K562 (cell line): ENCODE results near the gene AP3S1.

Source experiments
- ATF6 ChIP-seq: sonication (generic); formaldehyde crosslinking; IDR thresholded peaks from 2 replicates; pipeline ENCODE4 v1.4.0; 2020; ENCODE audit warnings: mild to moderate bottlenecking, missing genetic modification reagents
- BRD4 ChIP-seq: fragments of 200-600 bp; sonication (generic); IDR thresholded peaks from 2 replicates; pipeline ENCODE4 v1.6.1; 2017; ENCODE audit warnings: inconsistent platforms
- CCNT2 ChIP-seq: IDR thresholded peaks from 2 replicates; pipeline ENCODE4 v1.6.1; 2011; ENCODE audit warnings: borderline replicate concordance, low read depth, mild to moderate bottlenecking, moderate library complexity, mixed read lengths, low read length; ENCODE audit not compliant: insufficient read length; ENCODE audit errors: extremely low read depth
- HDAC2 ChIP-seq: fragments of 450-650 bp; IDR thresholded peaks from 2 replicates; pipeline ENCODE4 v1.6.1; 2016; ENCODE audit warnings: mild to moderate bottlenecking
- JUN ChIP-seq, 2 experiments: sonication (generic) in 1 of 2; formaldehyde crosslinking in 1 of 2; IDR thresholded peaks; 2 replicates each; pipeline versions ENCODE4 v1.6.1 to v1.8.0; 2012 to 2022; ENCODE audit warnings: borderline replicate concordance in 2 of 2, mild to moderate bottlenecking in 2 of 2, improper control_type of control experiment in 1 of 2, low read depth in 1 of 2, low read length in 1 of 2, missing genetic modification reagents in 1 of 2
- MEF2A ChIP-seq: IDR thresholded peaks from 2 replicates; pipeline ENCODE4 v1.6.1; 2011; ENCODE audit warnings: low read depth, mild to moderate bottlenecking, low read length, moderate library complexity; ENCODE audit not compliant: control insufficient read depth
- ZNF398 ChIP-seq: fragments of 250-450 bp; sonication (Bioruptor Pico); IDR thresholded peaks from 2 replicates; pipeline ENCODE4 v1.8.0; 2021; ENCODE audit warnings: moderate library complexity, mild to moderate bottlenecking, inconsistent platforms
- TF ChIP-seq, protein P1 (sequence below), 3 experiments: IDR thresholded peaks in 2 of 3; conservative IDR thresholded peaks in 1 of 3; 2 replicates each; pipeline ENCODE4 v1.5.1; 2011 to 2012; ENCODE audit warnings: low read length in 3 of 3, mild to moderate bottlenecking in 3 of 3, control low read depth in 2 of 3, improper control_type of control experiment in 1 of 3, inconsistent platforms in 1 of 3, low read depth in 1 of 3, mixed read lengths in 1 of 3, moderate library complexity in 1 of 3; ENCODE audit not compliant: insufficient read depth in 2 of 3
- TF ChIP-seq, protein P2 (sequence below): fragments of 250-450 bp; sonication (Bioruptor Pico); IDR thresholded peaks from 2 replicates; pipeline ENCODE4 v1.5.0; 2021
- TF ChIP-seq, protein P3 (sequence below): fragments of 150-350 bp; conservative IDR thresholded peaks from 2 replicates; pipeline ENCODE4 v1.6.1; 2014; ENCODE audit warnings: low read length

GRCh38 chr5:115941051-115941675 lies 99.4 kb downstream of the AP3S1 start:
- no peak for TF ChIP-seq ATF6
- no peak for TF ChIP-seq BRD4
- no peak for TF ChIP-seq HDAC2
- TF ChIP-seq, protein P1, sequence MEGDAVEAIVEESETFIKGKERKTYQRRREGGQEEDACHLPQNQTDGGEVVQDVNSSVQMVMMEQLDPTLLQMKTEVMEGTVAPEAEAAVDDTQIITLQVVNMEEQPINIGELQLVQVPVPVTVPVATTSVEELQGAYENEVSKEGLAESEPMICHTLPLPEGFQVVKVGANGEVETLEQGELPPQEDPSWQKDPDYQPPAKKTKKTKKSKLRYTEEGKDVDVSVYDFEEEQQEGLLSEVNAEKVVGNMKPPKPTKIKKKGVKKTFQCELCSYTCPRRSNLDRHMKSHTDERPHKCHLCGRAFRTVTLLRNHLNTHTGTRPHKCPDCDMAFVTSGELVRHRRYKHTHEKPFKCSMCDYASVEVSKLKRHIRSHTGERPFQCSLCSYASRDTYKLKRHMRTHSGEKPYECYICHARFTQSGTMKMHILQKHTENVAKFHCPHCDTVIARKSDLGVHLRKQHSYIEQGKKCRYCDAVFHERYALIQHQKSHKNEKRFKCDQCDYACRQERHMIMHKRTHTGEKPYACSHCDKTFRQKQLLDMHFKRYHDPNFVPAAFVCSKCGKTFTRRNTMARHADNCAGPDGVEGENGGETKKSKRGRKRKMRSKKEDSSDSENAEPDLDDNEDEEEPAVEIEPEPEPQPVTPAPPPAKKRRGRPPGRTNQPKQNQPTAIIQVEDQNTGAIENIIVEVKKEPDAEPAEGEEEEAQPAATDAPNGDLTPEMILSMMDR (IDR thresholded peaks at IDR 0.05 in 2 of 3, conservative IDR thresholded peaks at IDR 0.05 in 1 of 3; ENCODE audit: insufficient read depth in 2 of 3, low read depth in 1 of 3, low read length in 3 of 3): no peak
- TF ChIP-seq ZNF398 (CRISPR knock-in tag): no peak
- TF ChIP-seq, protein P2, sequence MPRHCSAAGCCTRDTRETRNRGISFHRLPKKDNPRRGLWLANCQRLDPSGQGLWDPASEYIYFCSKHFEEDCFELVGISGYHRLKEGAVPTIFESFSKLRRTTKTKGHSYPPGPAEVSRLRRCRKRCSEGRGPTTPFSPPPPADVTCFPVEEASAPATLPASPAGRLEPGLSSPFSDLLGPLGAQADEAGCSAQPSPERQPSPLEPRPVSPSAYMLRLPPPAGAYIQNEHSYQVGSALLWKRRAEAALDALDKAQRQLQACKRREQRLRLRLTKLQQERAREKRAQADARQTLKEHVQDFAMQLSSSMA (CRISPR knock-in tag): no peak
- TF ChIP-seq, protein P3, sequence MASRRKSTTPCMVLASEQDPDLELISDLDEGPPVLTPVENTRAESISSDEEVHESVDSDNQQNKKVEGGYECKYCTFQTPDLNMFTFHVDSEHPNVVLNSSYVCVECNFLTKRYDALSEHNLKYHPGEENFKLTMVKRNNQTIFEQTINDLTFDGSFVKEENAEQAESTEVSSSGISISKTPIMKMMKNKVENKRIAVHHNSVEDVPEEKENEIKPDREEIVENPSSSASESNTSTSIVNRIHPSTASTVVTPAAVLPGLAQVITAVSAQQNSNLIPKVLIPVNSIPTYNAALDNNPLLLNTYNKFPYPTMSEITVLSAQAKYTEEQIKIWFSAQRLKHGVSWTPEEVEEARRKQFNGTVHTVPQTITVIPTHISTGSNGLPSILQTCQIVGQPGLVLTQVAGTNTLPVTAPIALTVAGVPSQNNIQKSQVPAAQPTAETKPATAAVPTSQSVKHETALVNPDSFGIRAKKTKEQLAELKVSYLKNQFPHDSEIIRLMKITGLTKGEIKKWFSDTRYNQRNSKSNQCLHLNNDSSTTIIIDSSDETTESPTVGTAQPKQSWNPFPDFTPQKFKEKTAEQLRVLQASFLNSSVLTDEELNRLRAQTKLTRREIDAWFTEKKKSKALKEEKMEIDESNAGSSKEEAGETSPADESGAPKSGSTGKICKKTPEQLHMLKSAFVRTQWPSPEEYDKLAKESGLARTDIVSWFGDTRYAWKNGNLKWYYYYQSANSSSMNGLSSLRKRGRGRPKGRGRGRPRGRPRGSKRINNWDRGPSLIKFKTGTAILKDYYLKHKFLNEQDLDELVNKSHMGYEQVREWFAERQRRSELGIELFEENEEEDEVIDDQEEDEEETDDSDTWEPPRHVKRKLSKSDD: no peak
- TF ChIP-seq MEF2A: no peak
- no peak for TF ChIP-seq CCNT2
- no peak for TF ChIP-seq JUN (IDR thresholded peaks at IDR 0.05; ENCODE audit: borderline replicate concordance, low read depth, low read length)
- no peak for TF ChIP-seq JUN (CRISPR knock-in tag; IDR thresholded peaks at IDR 0.05; ENCODE audit: borderline replicate concordance)
